LNCAP (cell line): ENCODE results near the gene HSD17B1.

Experiments used
- CTCF ChIP-seq: fragments of 450-650 bp; IDR thresholded peaks from 2 replicates; pipeline ENCODE4 v1.5.1; 2017; ENCODE audit warnings: mild to moderate bottlenecking

The HSD17B1 gene

GRCh38 chr17:42544874-42545283, 7.8 kb upstream of the HSD17B1 start:
- TF ChIP-seq CTCF: no peak

GRCh38 chr17:42547001-42547461, 5.7 kb upstream of the HSD17B1 start:
- TF ChIP-seq CTCF: no peak

DNA sequence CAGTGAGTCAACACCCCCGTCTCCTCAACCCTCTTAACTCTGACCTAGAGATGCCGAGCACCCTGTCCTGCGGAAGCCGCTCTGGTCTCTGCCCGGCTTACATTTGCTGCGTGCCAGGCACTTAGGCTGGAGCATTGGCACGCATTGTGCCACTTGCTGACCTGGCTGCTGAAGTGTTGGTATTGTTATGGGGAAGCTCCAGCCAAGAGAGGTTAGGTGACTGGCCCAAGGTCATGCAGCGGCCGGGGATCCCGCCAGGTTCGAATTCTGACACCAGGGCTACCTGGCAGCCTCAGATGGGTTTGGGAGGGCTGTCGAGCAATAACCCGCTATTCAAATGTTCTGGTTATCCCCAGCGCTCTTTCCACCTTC, 5.0 kb upstream of the HSD17B1 start:
- no peak for TF ChIP-seq CTCF

DNA sequence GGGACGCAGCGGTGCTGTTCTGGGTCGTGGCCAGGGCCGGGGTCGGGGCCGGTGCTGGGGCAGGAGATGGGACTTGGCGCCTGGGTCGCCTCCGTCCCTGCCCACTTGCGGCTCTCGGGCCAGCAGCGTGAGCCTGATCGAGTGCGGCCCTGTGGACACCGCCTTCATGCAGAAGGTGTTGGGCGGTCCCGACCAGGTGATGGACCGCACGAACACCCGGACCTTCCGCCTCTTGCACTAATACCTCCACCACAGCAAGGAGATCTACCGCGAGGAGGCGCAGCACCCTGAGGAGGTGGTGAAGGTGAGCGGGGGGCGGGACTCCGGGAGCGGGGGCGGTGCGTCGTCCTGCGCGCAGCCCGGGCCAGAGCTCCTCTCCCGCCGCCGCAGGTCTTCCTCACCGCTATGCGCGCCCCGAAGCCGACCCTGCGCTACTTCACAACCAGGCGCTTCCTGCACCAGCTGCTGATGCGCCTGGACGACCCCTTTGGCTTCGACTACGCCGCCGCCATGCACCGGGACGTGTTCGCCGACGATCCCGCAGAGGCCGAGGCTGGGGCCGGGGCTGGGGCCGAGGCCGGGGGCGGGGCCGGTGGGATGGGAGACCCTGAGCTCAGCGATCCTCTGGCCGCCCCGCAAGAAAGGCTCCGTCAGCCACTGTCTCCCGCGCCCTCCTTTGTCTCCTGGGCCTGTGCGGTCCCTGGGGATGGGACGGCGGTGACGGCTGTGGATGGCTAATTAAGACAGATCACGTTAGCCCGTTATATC, 4.5 kb upstream of the HSD17B1 start:
- no peak for TF ChIP-seq CTCF

DNA sequence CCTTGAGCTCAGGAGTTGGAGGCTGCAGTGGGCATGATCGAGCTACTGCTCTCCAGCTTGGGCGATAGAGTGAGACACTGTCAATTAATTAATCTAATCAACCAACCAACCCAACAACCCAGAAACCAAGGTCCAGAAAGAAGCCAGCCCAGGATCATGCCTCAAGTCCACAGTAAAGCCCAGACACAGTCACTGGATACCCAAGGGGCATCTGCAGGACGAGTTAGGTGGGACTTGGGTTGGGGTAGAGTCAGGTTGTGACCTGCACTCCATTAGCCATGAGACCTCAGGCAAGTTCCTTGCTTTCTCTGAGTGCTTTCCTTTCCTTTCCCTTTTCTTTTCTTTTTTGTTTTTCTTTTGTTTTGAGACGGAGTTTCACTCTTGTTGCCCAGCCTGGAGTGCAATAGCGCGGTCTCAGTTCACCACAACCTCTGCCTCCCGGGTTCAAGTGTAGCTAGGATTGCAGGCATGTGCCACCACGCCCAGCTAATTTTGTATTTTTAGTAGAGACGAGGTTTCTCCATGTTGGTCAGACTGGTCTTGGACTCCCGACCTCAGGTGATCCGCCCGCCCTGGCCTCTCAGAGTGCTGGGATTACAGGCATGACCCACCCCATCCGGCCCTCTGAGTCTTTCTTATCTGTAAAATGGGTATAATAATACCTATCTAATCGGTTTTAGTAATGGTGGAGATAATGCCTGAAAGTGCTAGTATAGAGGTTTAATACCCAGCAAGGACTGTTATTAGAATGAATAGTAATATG, 3.5 kb upstream of the HSD17B1 start:
- TF ChIP-seq CTCF: no peak

- no peak for TF ChIP-seq CTCF
These were observed 567 bp downstream of the HSD17B1 start for GRCh38 chr17:42553161-42553818.

DNA sequence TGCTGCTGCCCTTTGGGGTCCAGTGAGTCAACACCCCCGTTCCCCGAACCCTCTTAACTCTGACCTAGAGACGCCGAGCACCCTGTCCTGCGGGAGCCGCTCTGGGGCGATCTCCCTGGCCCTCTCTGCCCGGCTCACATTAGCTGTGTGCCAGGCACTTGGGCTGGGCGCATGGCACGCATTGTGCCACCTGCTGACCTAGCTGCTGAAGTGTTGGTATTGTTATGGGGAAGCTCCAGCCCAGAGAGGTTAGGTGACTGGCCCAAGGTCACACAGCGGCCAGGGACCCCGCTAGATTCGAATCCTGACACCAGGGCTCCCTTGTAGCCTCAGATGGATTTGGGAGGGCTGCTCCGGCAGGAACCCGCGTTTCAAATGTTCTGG, 1.1 kb downstream of the HSD17B1 start:
- peak; percentile 46; the same call in 1 of the 2 replicates for TF ChIP-seq CTCF
